ENCODE measurements around the gene PALD1. TPM values are rescaled to one million over a fixed set of nuclear protein-coding genes. Genes with fewer than 3 reads are reported as not detected.

The PALD1 gene
- total RNA-seq, 2 experiments from 2014 or later = 6.6 to 6.8 TPM

GRCh38 chr10:70500368-70500767 lies 21.8 kb downstream of the PALD1 start:
- ATAC-seq = no peak
- intact Hi-C loops (cut with micrococcal nuclease) = no loop called here
- Mint-ChIP-seq H3K4me3 (no peak overlapping the region), H3K27ac (no peak overlapping the region), H3K9me3 (no peaks in the 10 kb centered on the region), H3K4me1 (ENCODE audit: low read depth) (peaks cover 6% of the 10 kb centered on the region), H3K27me3 (peaks cover 2% of the 10 kb centered on the region), H3K36me3 (ENCODE audit: low read depth) (no peaks in the 10 kb centered on the region)
- ChIA-PET CTCF (no interaction called here), POLR2A (interaction anchor here (1.5 kb wide), 1 partner anchor 20 kb away, joined by 4 read pairs; no protein-coding TSS in a partner anchor)
- TF ChIP-seq, protein P1, sequence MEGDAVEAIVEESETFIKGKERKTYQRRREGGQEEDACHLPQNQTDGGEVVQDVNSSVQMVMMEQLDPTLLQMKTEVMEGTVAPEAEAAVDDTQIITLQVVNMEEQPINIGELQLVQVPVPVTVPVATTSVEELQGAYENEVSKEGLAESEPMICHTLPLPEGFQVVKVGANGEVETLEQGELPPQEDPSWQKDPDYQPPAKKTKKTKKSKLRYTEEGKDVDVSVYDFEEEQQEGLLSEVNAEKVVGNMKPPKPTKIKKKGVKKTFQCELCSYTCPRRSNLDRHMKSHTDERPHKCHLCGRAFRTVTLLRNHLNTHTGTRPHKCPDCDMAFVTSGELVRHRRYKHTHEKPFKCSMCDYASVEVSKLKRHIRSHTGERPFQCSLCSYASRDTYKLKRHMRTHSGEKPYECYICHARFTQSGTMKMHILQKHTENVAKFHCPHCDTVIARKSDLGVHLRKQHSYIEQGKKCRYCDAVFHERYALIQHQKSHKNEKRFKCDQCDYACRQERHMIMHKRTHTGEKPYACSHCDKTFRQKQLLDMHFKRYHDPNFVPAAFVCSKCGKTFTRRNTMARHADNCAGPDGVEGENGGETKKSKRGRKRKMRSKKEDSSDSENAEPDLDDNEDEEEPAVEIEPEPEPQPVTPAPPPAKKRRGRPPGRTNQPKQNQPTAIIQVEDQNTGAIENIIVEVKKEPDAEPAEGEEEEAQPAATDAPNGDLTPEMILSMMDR (IDR thresholded peaks at IDR 0.05) = no peak
- DNase-seq = no peak

GRCh38 chr10:70500812-70501301 lies 22.3 kb downstream of the PALD1 start:
- H3K27ac Mint-ChIP-seq = no peak overlapping the region
- ChIA-PET CTCF (no interaction called here), POLR2A (no interaction called here)
- no peaks in the 10 kb centered on the region for H3K27me3 Mint-ChIP-seq
- TF ChIP-seq, protein P1 (IDR thresholded peaks at IDR 0.05) = no peak
- peaks cover 5% of the 10 kb centered on the region for H3K4me1 Mint-ChIP-seq (ENCODE audit: low read depth)
- H3K36me3 Mint-ChIP-seq (ENCODE audit: low read depth) = no peaks in the 10 kb centered on the region
- ATAC-seq = no peak
- intact Hi-C loops (cut with micrococcal nuclease) = no loop called here
- no peak overlapping the region for H3K4me3 Mint-ChIP-seq
- no peak for DNase-seq
- H3K9me3 Mint-ChIP-seq = no peaks in the 10 kb centered on the region

DNA sequence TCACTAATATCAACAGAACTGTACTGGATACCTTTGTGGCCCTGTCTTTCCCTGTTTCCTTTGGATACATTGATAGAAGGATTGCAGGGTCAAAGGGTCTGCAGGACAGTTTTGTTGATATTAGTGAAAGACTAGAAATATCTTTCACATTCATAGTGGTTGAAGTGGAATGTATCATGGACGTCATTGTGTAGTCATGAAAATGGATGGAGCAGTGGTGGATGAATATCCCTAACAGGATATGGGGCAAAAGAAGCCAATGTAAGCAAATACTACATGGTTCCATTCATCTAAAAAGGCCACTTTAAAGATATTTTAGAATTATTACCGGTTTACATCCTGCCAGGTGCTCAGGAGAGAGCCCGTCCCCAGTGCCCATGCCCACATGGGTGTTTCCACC lies 23.8 kb downstream of the PALD1 start:
- ChIA-PET CTCF (no interaction called here), POLR2A (no interaction called here)
- peaks cover 5% of the 10 kb centered on the region for H3K4me1 Mint-ChIP-seq (ENCODE audit: low read depth)
- no peak for ATAC-seq
- H3K27me3 Mint-ChIP-seq = no peaks in the 10 kb centered on the region
- H3K36me3 Mint-ChIP-seq (ENCODE audit: low read depth) = no peaks in the 10 kb centered on the region
- H3K9me3 Mint-ChIP-seq = no peaks in the 10 kb centered on the region
- intact Hi-C loops (cut with micrococcal nuclease) = no loop called here
- H3K27ac Mint-ChIP-seq = no peak overlapping the region
- TF ChIP-seq, protein P1 (IDR thresholded peaks at IDR 0.05) = no peak
- no peak overlapping the region for H3K4me3 Mint-ChIP-seq
- DNase-seq = no peak

- Mint-ChIP-seq H3K9me3 (no peaks in the 10 kb centered on the region), H3K27me3 (no peaks in the 10 kb centered on the region), H3K4me3 (no peak overlapping the region), H3K36me3 (ENCODE audit: low read depth) (no peaks in the 10 kb centered on the region), H3K27ac (no peak overlapping the region), H3K4me1 (ENCODE audit: low read depth) (peaks cover 5% of the 10 kb centered on the region)
- TF ChIP-seq, protein P1 (IDR thresholded peaks at IDR 0.05) = no peak
- ChIA-PET CTCF (no interaction called here), POLR2A (interaction anchor here (0.6 to 0.8 kb wide), 3 partner anchors 9 to 75 kb away, joined by 3 read pairs; no protein-coding TSS in a partner anchor)
- ATAC-seq (no peak), DNase-seq (no peak)
- intact Hi-C loops (cut with micrococcal nuclease) = no loop called here
These were observed 25.2 kb downstream of the PALD1 start for GRCh38 chr10:70503776-70504175.

GRCh38 chr10:70504521-70505358 lies 26.2 kb downstream of the PALD1 start:
- CTCF ChIA-PET = no interaction called here
- DNase-seq = no peak
- POLR2A ChIA-PET = no interaction called here
- H3K27ac Mint-ChIP-seq = no peak overlapping the region
- intact Hi-C loops (cut with micrococcal nuclease) = no loop called here
- no peaks in the 10 kb centered on the region for H3K27me3 Mint-ChIP-seq
- TF ChIP-seq, protein P1 (IDR thresholded peaks at IDR 0.05) = no peak
- no peaks in the 10 kb centered on the region for H3K9me3 Mint-ChIP-seq
- peaks cover 5% of the 10 kb centered on the region for H3K4me1 Mint-ChIP-seq (ENCODE audit: low read depth)
- H3K4me3 Mint-ChIP-seq = no peak overlapping the region
- ATAC-seq = no peak
- no peaks in the 10 kb centered on the region for H3K36me3 Mint-ChIP-seq (ENCODE audit: low read depth)
